K562 (cell line): ENCODE results near the gene PEF1. TPM values are rescaled to one million over a fixed set of nuclear protein-coding genes. Genes with fewer than 3 reads are reported as not detected.
A peak's percentile ranks its signal among the peaks of the same experiment; 100 is the strongest.

Experiments
- ATAC-seq: fragments of 200-7000 bp; cut with Tn5 transposase; 3 replicates; pipeline ENCODE4 v1.9.1; 2020; ENCODE audit warnings: moderate library complexity
- BruUV-seq: library from RNA; stranded (reverse); fragments of 400-500 nt; replicated peaks from 2 replicates; lab custom pipeline; 2021; lab: Mats Ljungman, UMichigan
- CTCF ChIA-PET: fragments of 300-600 bp; formaldehyde crosslinking; extraction: SDS; loops from one replicate; lab custom pipeline; 2021; ENCODE audit warnings: low intra/inter-chr PET ratio; lab: Yijun Ruan, JAX
- POLR2A ChIA-PET: fragments of 300-600, 350-650 bp; sonication (Branson Sonifier 250); formaldehyde crosslinking; extraction: SDS; loops from one replicate; lab custom pipeline; 2021; ENCODE audit warnings: antibody characterized with exemption, inconsistent platforms; lab: Yijun Ruan, JAX
- DNase-seq, 4 experiments: peaks; one replicate each; pipeline versions ENCODE4 v3.0.0 to v3.0.0-alpha.2; 2011 to 2018; ENCODE audit warnings: low spot score in 3 of 4, mixed read lengths in 3 of 4; ENCODE audit errors: extremely low read depth in 1 of 4
- FAIRE-seq: peaks from 2 replicates; lab custom pipeline; 2011; peaks lifted over from hg19 to GRCh38; lab: Jason Lieb, UNC
- H2AFZ ChIP-seq: 2 replicates; pipeline ENCODE4 v1.6.0; 2011; ENCODE audit warnings: low read depth, low read length, control low read depth, inconsistent platforms
- H3K27ac ChIP-seq: fragments of 200-600 bp; 3 replicates; pipeline ENCODE4 v1.8.0; 2011; ENCODE audit warnings: low read depth, mild to moderate bottlenecking, control low read depth, inconsistent platforms, low read length, moderate library complexity, mixed read lengths; ENCODE audit errors: extremely low read depth
- H3K27me3 ChIP-seq, 2 experiments: fragments of 300-600 bp in 1 of 2; 2 replicates in 1 of 2; 3 replicates in 1 of 2; pipeline versions ENCODE4 v1.6.0 to v1.8.0; 2011; ENCODE audit warnings: inconsistent platforms in 2 of 2, low read length in 2 of 2, mild to moderate bottlenecking in 1 of 2, mixed read lengths in 1 of 2, moderate library complexity in 1 of 2; ENCODE audit not compliant: control insufficient read depth in 2 of 2, insufficient read depth in 2 of 2
- H3K36me3 ChIP-seq: fragments of 300-600 bp; 3 replicates; pipeline ENCODE4 v1.8.0; 2011; ENCODE audit warnings: mild to moderate bottlenecking, low read length, inconsistent platforms; ENCODE audit not compliant: control insufficient read depth, insufficient read depth
- H3K4me1 ChIP-seq, 2 experiments: fragments of 200-600 bp in 1 of 2; replicated peaks in 1 of 2; 2 replicates in 1 of 2; 3 replicates in 1 of 2; pipeline versions ENCODE4 v1.5.1 to v1.8.0; 2011; ENCODE audit warnings: inconsistent platforms in 2 of 2, low read length in 2 of 2, mild to moderate bottlenecking in 1 of 2, mixed read lengths in 1 of 2, moderate library complexity in 1 of 2; ENCODE audit not compliant: control insufficient read depth in 2 of 2, insufficient read depth in 2 of 2
- H3K4me2 ChIP-seq: 2 replicates; pipeline ENCODE4 v1.6.1; 2011; ENCODE audit warnings: low read length, control low read depth, inconsistent platforms, mixed read lengths; ENCODE audit not compliant: insufficient read depth
- H3K4me3 ChIP-seq: fragments of 200-600 bp; sonication (generic), shearing (Covaris generic); 2 replicates; pipeline ENCODE4 v1.5.1; 2016; ENCODE audit warnings: control low read depth, inconsistent platforms
- H3K79me2 ChIP-seq: fragments of 200-600 bp; 3 replicates; pipeline ENCODE4 v1.8.0; 2011; ENCODE audit warnings: low read length, inconsistent platforms; ENCODE audit not compliant: control insufficient read depth, insufficient read depth
- H3K9ac ChIP-seq, 2 experiments: 2 replicates each; pipeline versions ENCODE4 v1.6.0 to v1.6.1; 2011; ENCODE audit warnings: low read depth in 2 of 2, low read length in 2 of 2, control low read depth in 1 of 2, inconsistent platforms in 1 of 2, mild to moderate bottlenecking in 1 of 2, mixed read lengths in 1 of 2; ENCODE audit not compliant: insufficient read depth in 1 of 2
- H3K9me1 ChIP-seq: one replicate; pipeline ENCODE4 v1.6.0; 2011; ENCODE audit warnings: inconsistent platforms, mild to moderate bottlenecking, low read length, moderate library complexity; ENCODE audit not compliant: control insufficient read depth, insufficient read depth
- H3K9me3 ChIP-seq: replicated peaks from 2 replicates; pipeline ENCODE4 v1.5.1; 2011; ENCODE audit warnings: low read depth, low read length, inconsistent platforms; ENCODE audit not compliant: control insufficient read depth, insufficient read depth
- H4K20me1 ChIP-seq: replicated peaks from 2 replicates; pipeline ENCODE4 v1.6.1; 2011; ENCODE audit warnings: low read length, inconsistent platforms, mixed read lengths; ENCODE audit not compliant: control insufficient read depth, insufficient read depth
- ARID1B ChIP-seq: fragments of 450-650 bp; IDR thresholded peaks from 2 replicates; pipeline ENCODE4 v1.6.1; 2016; ENCODE audit warnings: antibody characterized with exemption, mild to moderate bottlenecking, inconsistent platforms
- ATF3 ChIP-seq, 2 experiments: fragments of 450-650 bp in 1 of 2; sonication (generic) in 1 of 2; formaldehyde crosslinking in 1 of 2; IDR thresholded peaks in 1 of 2; conservative IDR thresholded peaks in 1 of 2; 2 replicates each; pipeline versions ENCODE4 v1.6.1 to v1.8.1; 2016 to 2023; ENCODE audit warnings: mild to moderate bottlenecking in 2 of 2, moderate library complexity in 2 of 2, inconsistent platforms in 1 of 2, missing genetic modification reagents in 1 of 2
- CBFA2T2 ChIP-seq: fragments of 450-650 bp; conservative IDR thresholded peaks from 2 replicates; pipeline ENCODE4 v1.6.1; 2017; ENCODE audit warnings: mild to moderate bottlenecking
- CBFA2T3 ChIP-seq: fragments of 450-650 bp; IDR thresholded peaks from 2 replicates; pipeline ENCODE4 v1.6.1; 2017
- CBFB ChIP-seq: sonication (generic); formaldehyde crosslinking; IDR thresholded peaks from 2 replicates; pipeline ENCODE4 v1.4.0; 2020; ENCODE audit warnings: mild to moderate bottlenecking, missing genetic modification reagents
- CEBPB ChIP-seq: fragments of 450-650 bp; IDR thresholded peaks from 2 replicates; pipeline ENCODE4 v1.6.1; 2016; ENCODE audit warnings: missing genetic modification characterization, missing compliant biosample characterization
- CHD2 ChIP-seq: IDR thresholded peaks from 2 replicates; pipeline ENCODE4 v1.6.1; 2011; ENCODE audit warnings: low read depth, low read length
- CREM ChIP-seq: IDR thresholded peaks from 2 replicates; pipeline ENCODE4 v1.6.1; 2014; ENCODE audit warnings: antibody characterized with exemption, low read depth
- EGR1 ChIP-seq: fragments of 450-650 bp; conservative IDR thresholded peaks from 2 replicates; pipeline ENCODE4 v1.6.1; 2017; ENCODE audit warnings: mild to moderate bottlenecking
- NCOA1 ChIP-seq: fragments of 450-650 bp; IDR thresholded peaks from 2 replicates; pipeline ENCODE4 v1.6.1; 2016; ENCODE audit warnings: low read depth
- NFATC3 ChIP-seq: fragments of 450-650 bp; IDR thresholded peaks from 2 replicates; pipeline ENCODE4 v1.6.1; 2017; ENCODE audit warnings: mild to moderate bottlenecking
- NFE2 ChIP-seq: IDR thresholded peaks from 2 replicates; pipeline ENCODE4 v1.6.1; 2014; ENCODE audit warnings: antibody characterized with exemption, low read depth
- POU5F1 ChIP-seq: fragments of 150-350 bp; IDR thresholded peaks from 2 replicates; pipeline ENCODE4 v1.6.1; 2014; ENCODE audit warnings: borderline replicate concordance, low read length, low read depth, mild to moderate bottlenecking; ENCODE audit not compliant: partially characterized antibody
- RBM25 ChIP-seq: fragments of 200-400 bp; formaldehyde crosslinking; IDR thresholded peaks from 2 replicates; pipeline ENCODE4 v1.6.1; 2018; ENCODE audit warnings: low read length, low read depth, moderate library complexity; ENCODE audit not compliant: severe bottlenecking
- ZBTB7A ChIP-seq: IDR thresholded peaks from 2 replicates; pipeline ENCODE4 v1.6.1; 2011; ENCODE audit warnings: low read depth, mild to moderate bottlenecking, low read length, moderate library complexity, borderline replicate concordance; ENCODE audit not compliant: control insufficient read depth
- ZNF175 ChIP-seq: fragments of 200-800 bp; sonication (Bioruptor generic); IDR thresholded peaks from 2 replicates; pipeline ENCODE4 v1.6.1; 2016; ENCODE audit warnings: low read depth, mild to moderate bottlenecking, missing genetic modification characterization, missing compliant biosample characterization
- WGBS: fragments of 100-300 bp; shearing (Covaris generic); methylation state at CpG from one replicate; pipeline ENCODE4 v1.1.6; 2016; ENCODE audit warnings: low coverage, mixed read lengths; ENCODE audit not compliant: insufficient coverage; ENCODE audit errors: missing lambda C conversion rate; 5-methylcytosine and 5-hydroxymethylcytosine counted together
- in situ Hi-C: fragments of 300-500 bp; cut with MboI; formaldehyde crosslinking; loops from 4 replicates; pipeline ENCODE4 v1.15.0; 2018; ENCODE audit warnings: inconsistent platforms, mixed read lengths
- intact Hi-C: fragments of 100-400 bp; cut with micrococcal nuclease; formaldehyde crosslinking; loops from 2 replicates; pipeline ENCODE4 v1.14.2; 2022
- polyA plus RNA-seq, 8 experiments: library from polyadenylated mRNA; depleted of rRNA in 4 of 8; stranded (reverse) in 5 of 8; unstranded in 3 of 8; fragments of >200 nt; fragmentation: Nextera tagmentation in 2 of 8; fragmentation: Illumina TruSeq in 1 of 8; extraction: Ambion mirVana in 2 of 8; extraction: Trizol in 1 of 8; gene quantifications; 2 replicates each; pipeline versions ENCODE4 v1.2.1 to v1.2.3, GENCODE V29; 2011 to 2014; ENCODE audit warnings: inconsistent platforms in 1 of 8, missing spikeins in 1 of 8
- total RNA-seq, 7 experiments: library from RNA; depleted of rRNA in 6 of 7; stranded (reverse); fragments of >200 nt in 6 of 7; fragmentation: Illumina TruSeq in 2 of 7; extraction: Trizol in 2 of 7; gene quantifications; 2 replicates each; pipeline versions ENCODE4 v1.2.1 to v1.2.3, GENCODE V29; 2011 to 2021; ENCODE audit warnings: low replicate concordance in 1 of 7

The PEF1 gene
- total and polyA plus RNA-seq, 9 of the 15 experiments (the other 6 are each of a cell fraction or from before 2014, with no cell fraction given), result 26.3 to 95.5 (median 61.9) TPM

- TF ChIP-seq RBM25, result no peak
- no peak for TF ChIP-seq POU5F1
- TF ChIP-seq ARID1B, result no peak
Measured at GRCh38 chr1:31607360-31607759, 37.3 kb downstream of the PEF1 start (continued).

- CTCF ChIA-PET, result no interaction called here
- no peak overlapping the region for H3K27ac ChIP-seq
- H3K4me3 ChIP-seq, result no peak overlapping the region
- no peak overlapping the region for H3K9ac ChIP-seq
- no peak overlapping the region for H3K4me2 ChIP-seq
- H2AFZ ChIP-seq, result no peak overlapping the region
- no peaks in the 10 kb centered on the region for H3K9me3 ChIP-seq
- POLR2A ChIA-PET, result interaction anchor here (0.6 kb wide), 1 partner anchor 56 kb away, joined by 3 read pairs; no protein-coding TSS in a partner anchor
- FAIRE-seq (no peak), DNase-seq (peak in 1 of 4 experiments; percentile 17), ATAC-seq (no peak)
- H3K27me3 ChIP-seq, result peaks cover 23 to 25% of the 10 kb centered on the region in 2 experiments
- no peaks in the 10 kb centered on the region for H3K36me3 ChIP-seq
- 3% methylated on average over 4 of the region's 4 CpGs for WGBS
- H3K4me1 ChIP-seq, result no peaks in the 10 kb centered on the region
- no peaks in the 10 kb centered on the region for H3K9me1 ChIP-seq
- intact Hi-C loops (no loop called here), in situ Hi-C loops (no loop called here)
- no peaks in the 10 kb centered on the region for H4K20me1 ChIP-seq
- TF ChIP-seq CHD2 (no peak), NFE2 (peak; percentile 54; the same call in 1 of the 2 replicates), CBFA2T3 (peak; percentile 39), CBFB (CRISPR knock-in tag) (no peak), EGR1 (peak; percentile 56), ATF3 (IDR thresholded peaks at IDR 0.05) (peak; percentile 63), ATF3 (CRISPR knock-in tag; conservative IDR thresholded peaks at IDR 0.05) (no peak), NCOA1 (no peak), CREM (peak; percentile 55), ZBTB7A (no peak), CBFA2T2 (peak; percentile 27; the same call in 1 of the 2 replicates), ZNF175 (CRISPR knock-in tag) (0 out of 2 replicates have a peak, but pooled peaks have one; percentile 35), NFATC3 (no peak), CEBPB (tag) (0 out of 2 replicates have a peak, but pooled peaks have one; percentile 10)
- H3K79me2 ChIP-seq, result no peaks in the 10 kb centered on the region
- BruUV-seq, result no TSS peak
Measured at GRCh38 chr1:31605908-31606427, 38.7 kb downstream of the PEF1 start.
